ENCODE measurements around the gene POR. TPM values are rescaled to one million over a fixed set of nuclear protein-coding genes. Genes with fewer than 3 reads are reported as not detected.

Gene POR
- polyA plus RNA-seq, 1 donor from 2014 or later = 61.2 TPM

DNA sequence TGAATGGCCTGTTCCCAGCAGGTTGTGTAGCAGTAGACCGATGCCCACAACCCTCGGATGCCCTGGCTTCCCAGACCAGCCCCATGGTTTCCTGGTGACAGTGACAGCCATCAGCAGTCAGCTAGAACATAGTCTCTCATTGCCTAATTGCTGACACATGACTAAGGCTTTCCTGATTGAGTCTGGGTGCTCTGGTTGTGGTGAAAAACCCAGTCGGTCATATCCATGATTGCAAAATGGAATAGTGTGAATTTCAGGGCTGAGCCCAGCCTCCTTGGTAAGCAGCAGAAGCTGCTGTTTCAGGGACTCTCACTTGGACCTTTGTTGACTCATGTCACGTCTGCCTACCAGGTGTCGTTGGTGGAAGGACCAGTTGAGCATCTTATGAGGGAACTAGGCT is 36.6 kb downstream of the POR start:
- TF ChIP-seq, protein P1, sequence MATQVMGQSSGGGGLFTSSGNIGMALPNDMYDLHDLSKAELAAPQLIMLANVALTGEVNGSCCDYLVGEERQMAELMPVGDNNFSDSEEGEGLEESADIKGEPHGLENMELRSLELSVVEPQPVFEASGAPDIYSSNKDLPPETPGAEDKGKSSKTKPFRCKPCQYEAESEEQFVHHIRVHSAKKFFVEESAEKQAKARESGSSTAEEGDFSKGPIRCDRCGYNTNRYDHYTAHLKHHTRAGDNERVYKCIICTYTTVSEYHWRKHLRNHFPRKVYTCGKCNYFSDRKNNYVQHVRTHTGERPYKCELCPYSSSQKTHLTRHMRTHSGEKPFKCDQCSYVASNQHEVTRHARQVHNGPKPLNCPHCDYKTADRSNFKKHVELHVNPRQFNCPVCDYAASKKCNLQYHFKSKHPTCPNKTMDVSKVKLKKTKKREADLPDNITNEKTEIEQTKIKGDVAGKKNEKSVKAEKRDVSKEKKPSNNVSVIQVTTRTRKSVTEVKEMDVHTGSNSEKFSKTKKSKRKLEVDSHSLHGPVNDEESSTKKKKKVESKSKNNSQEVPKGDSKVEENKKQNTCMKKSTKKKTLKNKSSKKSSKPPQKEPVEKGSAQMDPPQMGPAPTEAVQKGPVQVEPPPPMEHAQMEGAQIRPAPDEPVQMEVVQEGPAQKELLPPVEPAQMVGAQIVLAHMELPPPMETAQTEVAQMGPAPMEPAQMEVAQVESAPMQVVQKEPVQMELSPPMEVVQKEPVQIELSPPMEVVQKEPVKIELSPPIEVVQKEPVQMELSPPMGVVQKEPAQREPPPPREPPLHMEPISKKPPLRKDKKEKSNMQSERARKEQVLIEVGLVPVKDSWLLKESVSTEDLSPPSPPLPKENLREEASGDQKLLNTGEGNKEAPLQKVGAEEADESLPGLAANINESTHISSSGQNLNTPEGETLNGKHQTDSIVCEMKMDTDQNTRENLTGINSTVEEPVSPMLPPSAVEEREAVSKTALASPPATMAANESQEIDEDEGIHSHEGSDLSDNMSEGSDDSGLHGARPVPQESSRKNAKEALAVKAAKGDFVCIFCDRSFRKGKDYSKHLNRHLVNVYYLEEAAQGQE (IDR thresholded peaks at IDR 0.05; ENCODE audit: borderline replicate concordance) = no peak
- TF ChIP-seq SMC3 (conservative IDR thresholded peaks at IDR 0.05; ENCODE audit: poor library complexity) = no peak
- TF ChIP-seq EZH2 (IDR thresholded peaks at IDR 0.05; ENCODE audit: borderline replicate concordance, insufficient read depth, low read length, poor library complexity, severe bottlenecking) = no peak
- no peak for TF ChIP-seq POLR2AphosphoS5 (IDR thresholded peaks at IDR 0.05)
- no peak for TF ChIP-seq RAD21 (conservative IDR thresholded peaks at IDR 0.05)
- no peak for TF ChIP-seq EP300 (conservative IDR thresholded peaks at IDR 0.05; ENCODE audit: poor library complexity, severe bottlenecking)
- TF ChIP-seq, protein P2, sequence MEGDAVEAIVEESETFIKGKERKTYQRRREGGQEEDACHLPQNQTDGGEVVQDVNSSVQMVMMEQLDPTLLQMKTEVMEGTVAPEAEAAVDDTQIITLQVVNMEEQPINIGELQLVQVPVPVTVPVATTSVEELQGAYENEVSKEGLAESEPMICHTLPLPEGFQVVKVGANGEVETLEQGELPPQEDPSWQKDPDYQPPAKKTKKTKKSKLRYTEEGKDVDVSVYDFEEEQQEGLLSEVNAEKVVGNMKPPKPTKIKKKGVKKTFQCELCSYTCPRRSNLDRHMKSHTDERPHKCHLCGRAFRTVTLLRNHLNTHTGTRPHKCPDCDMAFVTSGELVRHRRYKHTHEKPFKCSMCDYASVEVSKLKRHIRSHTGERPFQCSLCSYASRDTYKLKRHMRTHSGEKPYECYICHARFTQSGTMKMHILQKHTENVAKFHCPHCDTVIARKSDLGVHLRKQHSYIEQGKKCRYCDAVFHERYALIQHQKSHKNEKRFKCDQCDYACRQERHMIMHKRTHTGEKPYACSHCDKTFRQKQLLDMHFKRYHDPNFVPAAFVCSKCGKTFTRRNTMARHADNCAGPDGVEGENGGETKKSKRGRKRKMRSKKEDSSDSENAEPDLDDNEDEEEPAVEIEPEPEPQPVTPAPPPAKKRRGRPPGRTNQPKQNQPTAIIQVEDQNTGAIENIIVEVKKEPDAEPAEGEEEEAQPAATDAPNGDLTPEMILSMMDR (IDR thresholded peaks at IDR 0.05; ENCODE audit: poor library complexity, severe bottlenecking) = no peak
- TF ChIP-seq MXI1 (conservative IDR thresholded peaks at IDR 0.05; ENCODE audit: poor library complexity, severe bottlenecking) = no peak
- no peak for TF ChIP-seq TAF1 (IDR thresholded peaks at IDR 0.05; ENCODE audit: low read depth)
- H3K9ac ChIP-seq (ENCODE audit: low read length) = no peak overlapping the region
- H3K4me2 ChIP-seq (ENCODE audit: low read length) = no peak overlapping the region
- H3K79me2 ChIP-seq (replicated peaks; ENCODE audit: insufficient read depth, low read length) = no peaks in the 10 kb centered on the region
- no peak overlapping the region for H2AFZ ChIP-seq (ENCODE audit: low read depth, low read length)
- no peaks in the 10 kb centered on the region for H3K9me2 ChIP-seq (ENCODE audit: insufficient read depth, low read length)
- no peaks in the 10 kb centered on the region for H3K9me3 ChIP-seq (ENCODE audit: low read length)
- H3K36me3 ChIP-seq (ENCODE audit: insufficient read depth, low read length) = no peaks in the 10 kb centered on the region
- no peak overlapping the region for H3K27ac ChIP-seq (ENCODE audit: low read length)
- no peaks in the 10 kb centered on the region for H4K20me1 ChIP-seq (ENCODE audit: insufficient read depth)
- no peaks in the 10 kb centered on the region for H3K27me3 ChIP-seq (ENCODE audit: insufficient read depth, low read depth, low read length)
- H3F3A ChIP-seq (ENCODE audit: insufficient read depth, low read length, poor library complexity, severe bottlenecking) = no peaks in the 10 kb centered on the region
- H3K4me3 ChIP-seq (ENCODE audit: low read length) = no peak overlapping the region

DNA sequence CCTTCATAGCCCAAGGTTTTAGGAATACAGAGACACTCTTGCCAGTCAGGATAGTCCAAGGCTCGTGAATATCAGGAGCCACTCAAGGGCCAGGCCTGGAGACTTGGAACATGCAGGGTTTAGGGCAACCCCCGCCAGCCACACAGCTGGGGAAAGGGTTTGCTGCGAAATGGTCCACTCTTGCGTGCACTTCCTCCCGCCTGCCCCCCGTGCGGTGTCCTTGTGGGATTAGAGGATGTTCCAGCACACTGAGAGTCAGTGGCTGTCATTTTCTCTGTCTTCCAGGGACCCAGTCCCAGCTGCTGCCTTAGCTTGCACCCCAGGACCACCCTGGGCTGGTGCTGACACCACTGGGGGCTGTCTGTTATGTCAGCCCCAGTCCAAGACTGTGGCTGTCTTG is 38.5 kb downstream of the POR start:
- TF ChIP-seq SMC3 (conservative IDR thresholded peaks at IDR 0.05; ENCODE audit: poor library complexity) (no peak), MXI1 (conservative IDR thresholded peaks at IDR 0.05; ENCODE audit: poor library complexity, severe bottlenecking) (no peak), EZH2 (IDR thresholded peaks at IDR 0.05; ENCODE audit: borderline replicate concordance, insufficient read depth, low read length, poor library complexity, severe bottlenecking) (no peak), POLR2AphosphoS5 (IDR thresholded peaks at IDR 0.05) (no peak), RAD21 (conservative IDR thresholded peaks at IDR 0.05) (no peak), TAF1 (IDR thresholded peaks at IDR 0.05; ENCODE audit: low read depth) (no peak), EP300 (conservative IDR thresholded peaks at IDR 0.05; ENCODE audit: poor library complexity, severe bottlenecking) (no peak)
- TF ChIP-seq, protein P1 (IDR thresholded peaks at IDR 0.05; ENCODE audit: borderline replicate concordance) = no peak
- TF ChIP-seq, protein P2 (IDR thresholded peaks at IDR 0.05; ENCODE audit: poor library complexity, severe bottlenecking) = no peak
- Histone ChIP-seq H3F3A (ENCODE audit: insufficient read depth, low read length, poor library complexity, severe bottlenecking) (no peaks in the 10 kb centered on the region), H3K27ac (ENCODE audit: low read length) (no peak overlapping the region), H3K9ac (ENCODE audit: low read length) (no peak overlapping the region), H4K20me1 (ENCODE audit: insufficient read depth) (no peaks in the 10 kb centered on the region), H3K4me2 (ENCODE audit: low read length) (no peak overlapping the region), H2AFZ (ENCODE audit: low read depth, low read length) (no peak overlapping the region), H3K9me2 (ENCODE audit: insufficient read depth, low read length) (no peaks in the 10 kb centered on the region), H3K9me3 (ENCODE audit: low read length) (no peaks in the 10 kb centered on the region), H3K36me3 (ENCODE audit: insufficient read depth, low read length) (no peaks in the 10 kb centered on the region), H3K4me3 (ENCODE audit: low read length) (no peak overlapping the region), H3K27me3 (ENCODE audit: insufficient read depth, low read depth, low read length) (no peaks in the 10 kb centered on the region), H3K79me2 (replicated peaks; ENCODE audit: insufficient read depth, low read length) (no peaks in the 10 kb centered on the region)

All from neural cell (in vitro differentiated cells).